K562 (cell line): ENCODE results near the gene ISY1. TPM values are rescaled to one million over a fixed set of nuclear protein-coding genes. Genes with fewer than 3 reads are reported as not detected.

Experiments used
- ETS2 ChIP-seq: IDR thresholded peaks from 2 replicates; pipeline ENCODE4 v1.6.1; 2016; ENCODE audit warnings: borderline replicate concordance, missing genetic modification characterization, mild to moderate bottlenecking, moderate library complexity, missing compliant biosample characterization; ENCODE audit not compliant: poor library complexity, severe bottlenecking
- HNRNPLL ChIP-seq: fragments of 200-400 bp; formaldehyde crosslinking; IDR thresholded peaks from 2 replicates; pipeline ENCODE4 v1.6.1; 2017; ENCODE audit warnings: low read length, low read depth, mild to moderate bottlenecking; ENCODE audit not compliant: poor library complexity, severe bottlenecking
- POLR2H ChIP-seq: IDR thresholded peaks from 2 replicates; pipeline ENCODE4 v1.6.1; 2016; ENCODE audit warnings: missing genetic modification characterization, low read depth, mild to moderate bottlenecking, control low read depth, missing compliant biosample characterization, moderate library complexity
- RBM15 ChIP-seq: fragments of 200-400 bp; formaldehyde crosslinking; IDR thresholded peaks from 2 replicates; pipeline ENCODE4 v1.6.1; 2018; ENCODE audit warnings: mild to moderate bottlenecking, low read length, moderate library complexity; ENCODE audit not compliant: insufficient read depth
- ZNF217 ChIP-seq: sonication (generic); formaldehyde crosslinking; IDR thresholded peaks from 2 replicates; pipeline ENCODE4 v1.8.0; 2022; ENCODE audit warnings: mild to moderate bottlenecking, missing genetic modification reagents
- ZNF311 ChIP-seq: fragments of 250-450 bp; sonication (Bioruptor Pico); IDR thresholded peaks from 2 replicates; pipeline ENCODE4 v1.4.0; 2020; ENCODE audit warnings: mild to moderate bottlenecking, moderate library complexity
- ZNF431 ChIP-seq: sonication (generic); formaldehyde crosslinking; IDR thresholded peaks from 2 replicates; pipeline ENCODE4 v1.8.0; 2022; ENCODE audit warnings: mild to moderate bottlenecking, missing genetic modification reagents
- ZNF695 ChIP-seq: fragments of 450-650 bp; formaldehyde crosslinking; IDR thresholded peaks from 2 replicates; pipeline ENCODE4 v1.4.0; 2020; ENCODE audit warnings: mild to moderate bottlenecking, moderate library complexity
- polyA plus RNA-seq, 8 experiments: library from polyadenylated mRNA; depleted of rRNA in 4 of 8; stranded (reverse) in 5 of 8; unstranded in 3 of 8; fragments of >200 nt; fragmentation: Nextera tagmentation in 2 of 8; fragmentation: Illumina TruSeq in 1 of 8; extraction: Ambion mirVana in 2 of 8; extraction: Trizol in 1 of 8; gene quantifications; 2 replicates each; pipeline versions ENCODE4 v1.2.1 to v1.2.3, GENCODE V29; 2011 to 2014; ENCODE audit warnings: inconsistent platforms in 1 of 8, missing spikeins in 1 of 8
- total RNA-seq, 7 experiments: library from RNA; depleted of rRNA in 6 of 7; stranded (reverse); fragments of >200 nt in 6 of 7; fragmentation: Illumina TruSeq in 2 of 7; extraction: Trizol in 2 of 7; gene quantifications; 2 replicates each; pipeline versions ENCODE4 v1.2.1 to v1.2.3, GENCODE V29; 2011 to 2021; ENCODE audit warnings: low replicate concordance in 1 of 7
- TF ChIP-seq, protein P1 (sequence below): sonication (generic); formaldehyde crosslinking; IDR thresholded peaks from 2 replicates; pipeline ENCODE4 v1.8.0; 2022; ENCODE audit warnings: mild to moderate bottlenecking, low read depth, missing genetic modification reagents
- TF ChIP-seq, protein P2 (sequence below): fragments of 250-450 bp; sonication (Bioruptor Pico); IDR thresholded peaks from 2 replicates; pipeline ENCODE4 v1.4.0; 2020; ENCODE audit warnings: mild to moderate bottlenecking
- TF ChIP-seq, protein P3 (sequence below): sonication (generic); formaldehyde crosslinking; IDR thresholded peaks from 2 replicates; pipeline ENCODE4 v1.8.0; 2022; ENCODE audit warnings: mild to moderate bottlenecking, missing genetic modification reagents, borderline replicate concordance
- TF ChIP-seq, protein P4 (sequence below): fragments of 250-450 bp; sonication (Bioruptor Pico); IDR thresholded peaks from 2 replicates; pipeline ENCODE4 v1.9.0; 2021; ENCODE audit warnings: mild to moderate bottlenecking, inconsistent platforms
- TF ChIP-seq, protein P5 (sequence below): sonication (generic); formaldehyde crosslinking; IDR thresholded peaks from 2 replicates; pipeline ENCODE4 v1.8.1; 2023; ENCODE audit warnings: mild to moderate bottlenecking, missing genetic modification reagents
- TF ChIP-seq, protein P6 (sequence below): IDR thresholded peaks from 2 replicates; pipeline ENCODE4 v1.6.1; 2011; ENCODE audit warnings: borderline replicate concordance, low read depth, mild to moderate bottlenecking, moderate library complexity, low read length; ENCODE audit not compliant: insufficient read depth, poor library complexity, severe bottlenecking

Gene ISY1
- total and polyA plus RNA-seq, 9 of the 15 experiments (the other 6 are each of a cell fraction or from before 2014, with no cell fraction given), result 23.5 to 50.0 (median 32.9) TPM

DNA sequence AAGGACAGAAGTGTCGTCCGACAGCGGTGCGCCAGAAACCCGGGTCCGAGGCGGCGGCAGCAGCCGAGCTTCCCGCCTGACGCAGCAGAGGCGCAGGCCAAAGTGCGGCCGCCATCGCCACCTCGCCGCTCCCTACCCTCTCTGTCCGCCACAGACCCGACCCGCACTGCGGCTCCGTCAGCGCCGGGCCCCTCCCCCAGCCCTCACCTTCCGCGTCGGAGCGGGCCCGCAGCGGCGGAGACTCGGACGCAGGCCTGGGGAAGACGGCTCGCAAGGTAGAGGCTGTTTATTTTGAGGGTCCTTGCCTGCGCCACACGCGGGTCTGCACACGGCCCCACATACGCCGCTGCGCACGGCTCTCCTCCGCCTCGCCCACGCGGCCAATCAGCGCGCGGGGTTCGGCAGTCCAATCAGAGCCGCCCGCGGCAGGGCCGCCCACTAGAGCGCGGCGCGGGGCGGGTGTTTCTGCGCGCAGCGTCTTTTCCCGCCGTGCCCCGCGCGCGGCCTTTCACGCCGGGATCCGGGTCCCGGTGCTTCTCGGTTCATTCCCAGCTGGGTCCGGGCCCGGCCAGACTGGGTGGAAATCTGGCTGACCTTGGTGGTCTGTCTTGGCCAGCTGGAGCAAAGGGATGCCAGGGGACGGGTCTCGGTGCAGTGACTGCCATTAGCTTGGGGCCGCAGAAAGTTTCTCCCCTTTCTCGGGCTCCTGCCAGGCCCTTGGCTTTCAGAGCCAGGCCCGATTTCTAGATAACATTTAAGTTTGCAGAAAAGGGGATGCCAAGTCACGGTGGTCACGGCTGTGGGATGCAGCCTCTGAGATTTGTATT lies 22.9 kb upstream of the ISY1 start, which contains the start of gene CNBP (continued):
- TF ChIP-seq, protein P1, sequence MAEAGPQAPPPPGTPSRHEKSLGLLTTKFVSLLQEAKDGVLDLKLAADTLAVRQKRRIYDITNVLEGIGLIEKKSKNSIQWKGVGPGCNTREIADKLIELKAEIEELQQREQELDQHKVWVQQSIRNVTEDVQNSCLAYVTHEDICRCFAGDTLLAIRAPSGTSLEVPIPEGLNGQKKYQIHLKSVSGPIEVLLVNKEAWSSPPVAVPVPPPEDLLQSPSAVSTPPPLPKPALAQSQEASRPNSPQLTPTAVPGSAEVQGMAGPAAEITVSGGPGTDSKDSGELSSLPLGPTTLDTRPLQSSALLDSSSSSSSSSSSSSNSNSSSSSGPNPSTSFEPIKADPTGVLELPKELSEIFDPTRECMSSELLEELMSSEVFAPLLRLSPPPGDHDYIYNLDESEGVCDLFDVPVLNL, result no peak
- TF ChIP-seq ZNF311 (CRISPR knock-in tag) (no peak), ZNF695 (CRISPR knock-in tag) (no peak), ZNF431 (CRISPR knock-in tag) (0 out of 2 replicates have a peak, but pooled peaks have one; percentile 6), ZNF217 (CRISPR knock-in tag) (no peak), HNRNPLL (no peak), ETS2 (tag) (no peak), POLR2H (tag) (peak; percentile 91), RBM15 (no peak)
- TF ChIP-seq, protein P2, sequence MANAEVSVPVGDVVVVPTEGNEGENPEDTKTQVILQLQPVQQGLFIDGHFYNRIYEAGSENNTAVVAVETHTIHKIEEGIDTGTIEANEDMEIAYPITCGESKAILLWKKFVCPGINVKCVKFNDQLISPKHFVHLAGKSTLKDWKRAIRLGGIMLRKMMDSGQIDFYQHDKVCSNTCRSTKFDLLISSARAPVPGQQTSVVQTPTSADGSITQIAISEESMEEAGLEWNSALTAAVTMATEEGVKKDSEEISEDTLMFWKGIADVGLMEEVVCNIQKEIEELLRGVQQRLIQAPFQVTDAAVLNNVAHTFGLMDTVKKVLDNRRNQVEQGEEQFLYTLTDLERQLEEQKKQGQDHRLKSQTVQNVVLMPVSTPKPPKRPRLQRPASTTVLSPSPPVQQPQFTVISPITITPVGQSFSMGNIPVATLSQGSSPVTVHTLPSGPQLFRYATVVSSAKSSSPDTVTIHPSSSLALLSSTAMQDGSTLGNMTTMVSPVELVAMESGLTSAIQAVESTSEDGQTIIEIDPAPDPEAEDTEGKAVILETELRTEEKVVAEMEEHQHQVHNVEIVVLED (CRISPR knock-in tag), result peak; percentile 84
- TF ChIP-seq, protein P3, sequence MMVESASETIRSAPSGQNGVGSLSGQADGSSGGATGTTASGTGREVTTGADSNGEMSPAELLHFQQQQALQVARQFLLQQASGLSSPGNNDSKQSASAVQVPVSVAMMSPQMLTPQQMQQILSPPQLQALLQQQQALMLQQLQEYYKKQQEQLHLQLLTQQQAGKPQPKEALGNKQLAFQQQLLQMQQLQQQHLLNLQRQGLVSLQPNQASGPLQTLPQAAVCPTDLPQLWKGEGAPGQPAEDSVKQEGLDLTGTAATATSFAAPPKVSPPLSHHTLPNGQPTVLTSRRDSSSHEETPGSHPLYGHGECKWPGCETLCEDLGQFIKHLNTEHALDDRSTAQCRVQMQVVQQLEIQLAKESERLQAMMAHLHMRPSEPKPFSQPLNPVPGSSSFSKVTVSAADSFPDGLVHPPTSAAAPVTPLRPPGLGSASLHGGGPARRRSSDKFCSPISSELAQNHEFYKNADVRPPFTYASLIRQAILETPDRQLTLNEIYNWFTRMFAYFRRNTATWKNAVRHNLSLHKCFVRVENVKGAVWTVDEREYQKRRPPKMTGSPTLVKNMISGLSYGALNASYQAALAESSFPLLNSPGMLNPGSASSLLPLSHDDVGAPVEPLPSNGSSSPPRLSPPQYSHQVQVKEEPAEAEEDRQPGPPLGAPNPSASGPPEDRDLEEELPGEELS (CRISPR knock-in tag), result no peak
- TF ChIP-seq, protein P4, sequence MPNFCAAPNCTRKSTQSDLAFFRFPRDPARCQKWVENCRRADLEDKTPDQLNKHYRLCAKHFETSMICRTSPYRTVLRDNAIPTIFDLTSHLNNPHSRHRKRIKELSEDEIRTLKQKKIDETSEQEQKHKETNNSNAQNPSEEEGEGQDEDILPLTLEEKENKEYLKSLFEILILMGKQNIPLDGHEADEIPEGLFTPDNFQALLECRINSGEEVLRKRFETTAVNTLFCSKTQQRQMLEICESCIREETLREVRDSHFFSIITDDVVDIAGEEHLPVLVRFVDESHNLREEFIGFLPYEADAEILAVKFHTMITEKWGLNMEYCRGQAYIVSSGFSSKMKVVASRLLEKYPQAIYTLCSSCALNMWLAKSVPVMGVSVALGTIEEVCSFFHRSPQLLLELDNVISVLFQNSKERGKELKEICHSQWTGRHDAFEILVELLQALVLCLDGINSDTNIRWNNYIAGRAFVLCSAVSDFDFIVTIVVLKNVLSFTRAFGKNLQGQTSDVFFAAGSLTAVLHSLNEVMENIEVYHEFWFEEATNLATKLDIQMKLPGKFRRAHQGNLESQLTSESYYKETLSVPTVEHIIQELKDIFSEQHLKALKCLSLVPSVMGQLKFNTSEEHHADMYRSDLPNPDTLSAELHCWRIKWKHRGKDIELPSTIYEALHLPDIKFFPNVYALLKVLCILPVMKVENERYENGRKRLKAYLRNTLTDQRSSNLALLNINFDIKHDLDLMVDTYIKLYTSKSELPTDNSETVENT, result no peak
- TF ChIP-seq, protein P5, sequence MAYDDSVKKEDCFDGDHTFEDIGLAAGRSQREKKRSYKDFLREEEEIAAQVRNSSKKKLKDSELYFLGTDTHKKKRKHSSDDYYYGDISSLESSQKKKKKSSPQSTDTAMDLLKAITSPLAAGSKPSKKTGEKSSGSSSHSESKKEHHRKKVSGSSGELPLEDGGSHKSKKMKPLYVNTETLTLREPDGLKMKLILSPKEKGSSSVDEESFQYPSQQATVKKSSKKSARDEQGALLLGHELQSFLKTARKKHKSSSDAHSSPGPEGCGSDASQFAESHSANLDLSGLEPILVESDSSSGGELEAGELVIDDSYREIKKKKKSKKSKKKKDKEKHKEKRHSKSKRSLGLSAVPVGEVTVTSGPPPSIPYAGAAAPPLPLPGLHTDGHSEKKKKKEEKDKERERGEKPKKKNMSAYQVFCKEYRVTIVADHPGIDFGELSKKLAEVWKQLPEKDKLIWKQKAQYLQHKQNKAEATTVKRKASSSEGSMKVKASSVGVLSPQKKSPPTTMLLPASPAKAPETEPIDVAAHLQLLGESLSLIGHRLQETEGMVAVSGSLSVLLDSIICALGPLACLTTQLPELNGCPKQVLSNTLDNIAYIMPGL (CRISPR knock-in tag), result no peak
- TF ChIP-seq, protein P6, sequence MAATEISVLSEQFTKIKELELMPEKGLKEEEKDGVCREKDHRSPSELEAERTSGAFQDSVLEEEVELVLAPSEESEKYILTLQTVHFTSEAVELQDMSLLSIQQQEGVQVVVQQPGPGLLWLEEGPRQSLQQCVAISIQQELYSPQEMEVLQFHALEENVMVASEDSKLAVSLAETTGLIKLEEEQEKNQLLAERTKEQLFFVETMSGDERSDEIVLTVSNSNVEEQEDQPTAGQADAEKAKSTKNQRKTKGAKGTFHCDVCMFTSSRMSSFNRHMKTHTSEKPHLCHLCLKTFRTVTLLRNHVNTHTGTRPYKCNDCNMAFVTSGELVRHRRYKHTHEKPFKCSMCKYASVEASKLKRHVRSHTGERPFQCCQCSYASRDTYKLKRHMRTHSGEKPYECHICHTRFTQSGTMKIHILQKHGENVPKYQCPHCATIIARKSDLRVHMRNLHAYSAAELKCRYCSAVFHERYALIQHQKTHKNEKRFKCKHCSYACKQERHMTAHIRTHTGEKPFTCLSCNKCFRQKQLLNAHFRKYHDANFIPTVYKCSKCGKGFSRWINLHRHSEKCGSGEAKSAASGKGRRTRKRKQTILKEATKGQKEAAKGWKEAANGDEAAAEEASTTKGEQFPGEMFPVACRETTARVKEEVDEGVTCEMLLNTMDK, result no peak
